ENCODE measurements around the gene TLR3. TPM values are rescaled to one million over a fixed set of nuclear protein-coding genes. Genes with fewer than 3 reads are reported as not detected.
"Not testable (repeated sequence)": the region's sequence is repeated elsewhere in the genome, so short reads cannot be mapped to it uniquely, and the experiment has no call there.

TLR3 gene
- total and polyA plus RNA-seq, 9 donors: 0.69 to 1.6 (median 1.1) TPM

- H3K4me3 ChIP-seq (ENCODE audit: low read length); H3K4me1 ChIP-seq (ENCODE audit: control insufficient read depth, insufficient read depth, low read length); H3K9me3 ChIP-seq (replicated peaks; ENCODE audit: control insufficient read depth, low read depth, low read length); DNase-seq; H3K36me3 ChIP-seq (ENCODE audit: control insufficient read depth, insufficient read depth, low read length); H3K27ac ChIP-seq (ENCODE audit: low read length); H3K27me3 ChIP-seq (ENCODE audit: control insufficient read depth, insufficient read depth, low read length): not testable (repeated sequence)
- 49% methylated on average over 4 of the region's 5 CpGs for WGBS (ENCODE audit: insufficient coverage)
Observed at GRCh38 chr4:186047501-186047900, 21.5 kb upstream of the TLR3 start.

- not testable (repeated sequence) for H3K4me1 ChIP-seq (ENCODE audit: control insufficient read depth, insufficient read depth, low read length); H3K27ac ChIP-seq (ENCODE audit: low read length); H3K4me3 ChIP-seq (ENCODE audit: low read length); H3K9me3 ChIP-seq (replicated peaks; ENCODE audit: control insufficient read depth, low read depth, low read length); H3K27me3 ChIP-seq (ENCODE audit: control insufficient read depth, insufficient read depth, low read length); DNase-seq; H3K36me3 ChIP-seq (ENCODE audit: control insufficient read depth, insufficient read depth, low read length)
- 72% methylated on average over 4 of the region's 8 CpGs for WGBS (ENCODE audit: insufficient coverage)
Observed at GRCh38 chr4:186050135-186050534, 18.8 kb upstream of the TLR3 start.

GRCh38 chr4:186051096-186051495 lies 17.9 kb upstream of the TLR3 start:
- Histone ChIP-seq H3K4me1 (ENCODE audit: control insufficient read depth, insufficient read depth, low read length) (no peaks in the 10 kb centered on the region), H3K9me3 (replicated peaks; ENCODE audit: control insufficient read depth, low read depth, low read length) (peaks cover 2% of the 10 kb centered on the region), H3K36me3 (ENCODE audit: control insufficient read depth, insufficient read depth, low read length) (no peaks in the 10 kb centered on the region), H3K27me3 (ENCODE audit: control insufficient read depth, insufficient read depth, low read length) (no peaks in the 10 kb centered on the region), H3K27ac (ENCODE audit: low read length) (no peak overlapping the region), H3K4me3 (ENCODE audit: low read length) (no peak overlapping the region)
- WGBS (ENCODE audit: insufficient coverage): 40% methylated on average over 4 of the region's 11 CpGs
- peak; percentile 12 for DNase-seq

GRCh38 chr4:186058253-186058979 lies 10.5 kb upstream of the TLR3 start:
- Histone ChIP-seq H3K4me1 (ENCODE audit: control insufficient read depth, insufficient read depth, low read length) (no peaks in the 10 kb centered on the region), H3K4me3 (ENCODE audit: low read length) (no peak overlapping the region)
- WGBS (ENCODE audit: insufficient coverage): 83% methylated on average over 4 of the region's 6 CpGs

GRCh38 chr4:186058980-186059316 lies 10.0 kb upstream of the TLR3 start:
- Histone ChIP-seq H3K4me1 (ENCODE audit: control insufficient read depth, insufficient read depth, low read length) (no peaks in the 10 kb centered on the region), H3K36me3 (ENCODE audit: control insufficient read depth, insufficient read depth, low read length) (no peaks in the 10 kb centered on the region), H3K27ac (ENCODE audit: low read length) (no peak overlapping the region), H3K4me3 (ENCODE audit: low read length) (no peak overlapping the region), H3K9me3 (replicated peaks; ENCODE audit: control insufficient read depth, low read depth, low read length) (peaks cover 5% of the 10 kb centered on the region), H3K27me3 (ENCODE audit: control insufficient read depth, insufficient read depth, low read length) (no peaks in the 10 kb centered on the region)
- 80% methylated on average over 1 of the region's 3 CpGs for WGBS (ENCODE audit: insufficient coverage)
- no peak for DNase-seq

More at GRCh38 chr4:186058253-186058979, 10.5 kb upstream of the TLR3 start:
- Histone ChIP-seq H3K27me3 (ENCODE audit: control insufficient read depth, insufficient read depth, low read length) (no peaks in the 10 kb centered on the region), H3K36me3 (ENCODE audit: control insufficient read depth, insufficient read depth, low read length) (no peaks in the 10 kb centered on the region), H3K27ac (ENCODE audit: low read length) (no peak overlapping the region), H3K9me3 (replicated peaks; ENCODE audit: control insufficient read depth, low read depth, low read length) (peaks cover 5% of the 10 kb centered on the region)
- no peak for DNase-seq

GRCh38 chr4:186061921-186062320 lies 7.0 kb upstream of the TLR3 start:
- H3K36me3 ChIP-seq (ENCODE audit: control insufficient read depth, insufficient read depth, low read length): no peaks in the 10 kb centered on the region
- H3K4me1 ChIP-seq (ENCODE audit: control insufficient read depth, insufficient read depth, low read length): no peaks in the 10 kb centered on the region
- no CpG with 5 or more reads among the region's 4 CpGs for WGBS (ENCODE audit: insufficient coverage)
- no peak overlapping the region for H3K4me3 ChIP-seq (ENCODE audit: low read length)
- no peak overlapping the region for H3K27ac ChIP-seq (ENCODE audit: low read length)
- peaks cover 3% of the 10 kb centered on the region for H3K9me3 ChIP-seq (replicated peaks; ENCODE audit: control insufficient read depth, low read depth, low read length)
- peak; percentile 53 for DNase-seq
- H3K27me3 ChIP-seq (ENCODE audit: control insufficient read depth, insufficient read depth, low read length): no peaks in the 10 kb centered on the region

- no peak overlapping the region for H3K4me3 ChIP-seq (ENCODE audit: low read length)
- H3K27me3 ChIP-seq (ENCODE audit: control insufficient read depth, insufficient read depth, low read length): no peaks in the 10 kb centered on the region
- peak; percentile 76 for DNase-seq
- no peaks in the 10 kb centered on the region for H3K9me3 ChIP-seq (replicated peaks; ENCODE audit: control insufficient read depth, low read depth, low read length)
- H3K27ac ChIP-seq (ENCODE audit: low read length): no peak overlapping the region
- peaks cover 2% of the 10 kb centered on the region for H3K4me1 ChIP-seq (ENCODE audit: control insufficient read depth, insufficient read depth, low read length)
- no peaks in the 10 kb centered on the region for H3K36me3 ChIP-seq (ENCODE audit: control insufficient read depth, insufficient read depth, low read length)
- WGBS (ENCODE audit: insufficient coverage): 45% methylated on average over 4 of the region's 9 CpGs
Observed at GRCh38 chr4:186067757-186068385, 1.1 kb upstream of the TLR3 start.

GRCh38 chr4:186069729-186070128 lies 773 bp downstream of the TLR3 start:
- Histone ChIP-seq H3K27ac (ENCODE audit: low read length) (no peak overlapping the region), H3K4me3 (ENCODE audit: low read length) (no peak overlapping the region)
- no peak for DNase-seq

GRCh38 chr4:186072516-186072915 lies 3.6 kb downstream of the TLR3 start:
- Histone ChIP-seq H3K9me3 (replicated peaks; ENCODE audit: control insufficient read depth, low read depth, low read length) (no peaks in the 10 kb centered on the region), H3K27me3 (ENCODE audit: control insufficient read depth, insufficient read depth, low read length) (no peaks in the 10 kb centered on the region), H3K36me3 (ENCODE audit: control insufficient read depth, insufficient read depth, low read length) (no peaks in the 10 kb centered on the region), H3K27ac (ENCODE audit: low read length) (no peak overlapping the region), H3K4me3 (ENCODE audit: low read length) (no peak overlapping the region), H3K4me1 (ENCODE audit: control insufficient read depth, insufficient read depth, low read length) (peaks cover 2% of the 10 kb centered on the region)
- no peak for DNase-seq
- WGBS (ENCODE audit: insufficient coverage): 87% methylated on average over 6 of the region's 10 CpGs

More at GRCh38 chr4:186069729-186070128, 773 bp downstream of the TLR3 start:
- Histone ChIP-seq H3K9me3 (replicated peaks; ENCODE audit: control insufficient read depth, low read depth, low read length) (no peaks in the 10 kb centered on the region), H3K36me3 (ENCODE audit: control insufficient read depth, insufficient read depth, low read length) (no peaks in the 10 kb centered on the region), H3K4me1 (ENCODE audit: control insufficient read depth, insufficient read depth, low read length) (peaks cover 2% of the 10 kb centered on the region), H3K27me3 (ENCODE audit: control insufficient read depth, insufficient read depth, low read length) (no peaks in the 10 kb centered on the region)
- WGBS (ENCODE audit: insufficient coverage): 94% methylated on average over 4 of the region's 4 CpGs

GRCh38 chr4:186074189-186074588 lies 5.2 kb downstream of the TLR3 start:
- WGBS (ENCODE audit: insufficient coverage): 64% methylated on average over 5 of the region's 7 CpGs
- peak; percentile 4 for DNase-seq
- no peak overlapping the region for H3K27ac ChIP-seq (ENCODE audit: low read length)
- H3K27me3 ChIP-seq (ENCODE audit: control insufficient read depth, insufficient read depth, low read length): peaks cover 3% of the 10 kb centered on the region
- no peaks in the 10 kb centered on the region for H3K4me1 ChIP-seq (ENCODE audit: control insufficient read depth, insufficient read depth, low read length)
- no peak overlapping the region for H3K4me3 ChIP-seq (ENCODE audit: low read length)
- H3K36me3 ChIP-seq (ENCODE audit: control insufficient read depth, insufficient read depth, low read length): no peaks in the 10 kb centered on the region
- no peaks in the 10 kb centered on the region for H3K9me3 ChIP-seq (replicated peaks; ENCODE audit: control insufficient read depth, low read depth, low read length)
